ENCODE data around the gene GSTK1. TPM values are rescaled to one million over a fixed set of nuclear protein-coding genes. Genes with fewer than 3 reads are reported as not detected.
A peak's percentile ranks its signal among the peaks of the same experiment; 100 is the strongest.
"Not testable (repeated sequence)": the region's sequence is repeated elsewhere in the genome, so short reads cannot be mapped to it uniquely, and the experiment has no call there.

GSTK1 gene
- total and polyA plus RNA-seq, 9 donors = 55.0 to 138 (median 81.5) TPM

DNA sequence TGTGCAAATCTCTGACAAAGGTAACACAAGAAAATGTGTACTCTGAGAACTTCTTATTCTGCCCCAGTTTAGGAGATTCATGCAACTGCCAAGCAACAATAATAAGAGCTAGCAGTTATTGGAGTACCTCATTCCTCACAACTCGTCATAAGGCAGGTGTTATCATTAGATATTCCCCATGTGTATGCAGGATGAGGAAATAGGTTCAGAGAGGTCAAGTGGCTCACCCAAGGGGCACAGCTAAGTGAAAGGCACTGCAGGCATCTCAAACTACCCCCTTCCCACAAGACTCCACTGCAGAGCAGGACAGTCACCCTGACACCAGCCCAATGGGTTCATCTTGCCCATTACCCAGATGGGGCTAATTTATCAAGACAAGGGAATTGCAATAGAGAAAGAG, 1.3 kb upstream of the GSTK1 start:
- Histone ChIP-seq H3K27me3 (no peaks in the 10 kb centered on the region), H3K9me3 (no peaks in the 10 kb centered on the region), H3K4me3 (no peak overlapping the region), H3K27ac (no peak overlapping the region), H3K36me3 (no peaks in the 10 kb centered on the region), H3K4me1 (ENCODE audit: insufficient read depth) (peaks cover 4% of the 10 kb centered on the region)
- WGBS, 3 donors = 85 to 97% (median 86%) methylated on average over 1 of the region's 1 CpG
- DNase-seq = no peak
- intact Hi-C loops (cut with DNase I) = loop anchor here in 1 of 4 donors (10.0 kb wide), 1 partner anchor 153 kb away; no protein-coding TSS in a partner anchor
- no peak for TF ChIP-seq EP300 (IDR thresholded peaks at IDR 0.05)
- TF ChIP-seq, protein P1, sequence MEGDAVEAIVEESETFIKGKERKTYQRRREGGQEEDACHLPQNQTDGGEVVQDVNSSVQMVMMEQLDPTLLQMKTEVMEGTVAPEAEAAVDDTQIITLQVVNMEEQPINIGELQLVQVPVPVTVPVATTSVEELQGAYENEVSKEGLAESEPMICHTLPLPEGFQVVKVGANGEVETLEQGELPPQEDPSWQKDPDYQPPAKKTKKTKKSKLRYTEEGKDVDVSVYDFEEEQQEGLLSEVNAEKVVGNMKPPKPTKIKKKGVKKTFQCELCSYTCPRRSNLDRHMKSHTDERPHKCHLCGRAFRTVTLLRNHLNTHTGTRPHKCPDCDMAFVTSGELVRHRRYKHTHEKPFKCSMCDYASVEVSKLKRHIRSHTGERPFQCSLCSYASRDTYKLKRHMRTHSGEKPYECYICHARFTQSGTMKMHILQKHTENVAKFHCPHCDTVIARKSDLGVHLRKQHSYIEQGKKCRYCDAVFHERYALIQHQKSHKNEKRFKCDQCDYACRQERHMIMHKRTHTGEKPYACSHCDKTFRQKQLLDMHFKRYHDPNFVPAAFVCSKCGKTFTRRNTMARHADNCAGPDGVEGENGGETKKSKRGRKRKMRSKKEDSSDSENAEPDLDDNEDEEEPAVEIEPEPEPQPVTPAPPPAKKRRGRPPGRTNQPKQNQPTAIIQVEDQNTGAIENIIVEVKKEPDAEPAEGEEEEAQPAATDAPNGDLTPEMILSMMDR (IDR thresholded peaks at IDR 0.05) = no peak
- no peak for TF ChIP-seq POLR2A (IDR thresholded peaks at IDR 0.05)

DNA sequence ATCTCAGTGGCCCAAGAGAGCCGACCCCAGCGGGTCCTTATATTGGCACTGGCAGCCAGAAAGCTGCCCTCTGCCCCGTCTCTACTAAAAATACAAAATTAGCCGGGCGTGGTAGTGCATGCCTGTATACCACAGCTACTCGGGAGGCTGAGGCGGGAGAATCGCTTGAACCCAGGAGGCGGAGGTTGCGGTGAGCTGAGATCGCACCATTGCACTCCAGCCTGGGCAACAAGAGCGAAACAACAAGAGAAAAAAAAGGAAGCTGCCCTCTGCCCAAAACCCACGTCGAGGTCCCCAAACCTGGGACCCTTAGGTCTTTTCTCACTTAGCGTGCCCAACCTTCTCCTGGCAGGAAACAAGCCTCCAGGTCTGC, 941 bp downstream of the GSTK1 start:
- H3K4me1 ChIP-seq (ENCODE audit: insufficient read depth); H3K27me3 ChIP-seq; DNase-seq; H3K36me3 ChIP-seq; H3K9me3 ChIP-seq: not testable (repeated sequence)
- peak overlapping the region; percentile 50 to 78 for H3K27ac ChIP-seq
- intact Hi-C loops (cut with DNase I) = loop anchor here in 1 of 4 donors (10.0 kb wide), 1 partner anchor 151 kb away; no protein-coding TSS in a partner anchor
- 53 to 64% (median 55%) methylated on average over 15 of the region's 15 CpGs for WGBS, 3 donors
- H3K4me3 ChIP-seq = peak overlapping the region; percentile 78

DNA sequence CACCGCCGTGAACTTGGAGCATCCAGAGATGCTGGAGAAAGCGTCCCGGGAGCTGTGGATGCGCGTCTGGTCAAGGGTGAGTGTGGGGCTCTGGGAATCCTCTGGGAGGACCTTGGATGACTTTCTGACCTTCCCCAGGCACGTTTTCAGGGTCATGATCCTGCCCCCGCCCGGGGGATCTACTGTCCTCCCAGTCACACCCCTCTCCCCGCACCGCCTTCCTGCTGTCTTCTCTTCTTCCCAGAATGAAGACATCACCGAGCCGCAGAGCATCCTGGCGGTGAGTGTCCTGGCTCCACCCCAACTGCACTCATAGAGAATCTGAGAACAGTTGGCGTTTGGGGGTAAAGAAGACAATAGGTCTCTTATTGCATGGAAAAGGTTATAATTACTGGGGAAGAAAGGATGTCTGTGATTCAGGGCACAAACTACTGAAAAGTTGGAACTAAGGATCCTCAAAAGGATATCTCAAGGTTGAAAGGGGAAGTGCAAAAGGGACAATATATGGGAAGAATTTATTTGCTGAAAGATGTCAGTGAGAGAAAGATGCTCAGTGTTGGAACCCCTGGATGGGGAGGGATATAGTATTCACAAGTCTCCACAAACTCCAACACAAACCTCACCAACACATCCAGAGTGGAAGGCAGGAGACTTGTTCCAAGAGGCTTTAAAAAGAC, 1.9 kb downstream of the GSTK1 start:
- Histone ChIP-seq H3K9me3 (no peaks in the 10 kb centered on the region), H3K27ac (no peak overlapping the region), H3K36me3 (no peaks in the 10 kb centered on the region), H3K4me1 (ENCODE audit: insufficient read depth) (peaks cover 4% of the 10 kb centered on the region), H3K4me3 (no peak overlapping the region), H3K27me3 (no peaks in the 10 kb centered on the region)
- intact Hi-C loops (cut with DNase I) = loop anchor here in 1 of 4 donors (10.0 kb wide), 1 partner anchor 150 kb away; no protein-coding TSS in a partner anchor
- DNase-seq = no peak
- no peak for TF ChIP-seq EP300 (IDR thresholded peaks at IDR 0.05)
- TF ChIP-seq, protein P1 (IDR thresholded peaks at IDR 0.05) = no peak
- no peak for TF ChIP-seq POLR2A (IDR thresholded peaks at IDR 0.05)
- WGBS, 3 donors = 77 to 81% (median 77%) methylated on average over 15 of the region's 15 CpGs

DNA sequence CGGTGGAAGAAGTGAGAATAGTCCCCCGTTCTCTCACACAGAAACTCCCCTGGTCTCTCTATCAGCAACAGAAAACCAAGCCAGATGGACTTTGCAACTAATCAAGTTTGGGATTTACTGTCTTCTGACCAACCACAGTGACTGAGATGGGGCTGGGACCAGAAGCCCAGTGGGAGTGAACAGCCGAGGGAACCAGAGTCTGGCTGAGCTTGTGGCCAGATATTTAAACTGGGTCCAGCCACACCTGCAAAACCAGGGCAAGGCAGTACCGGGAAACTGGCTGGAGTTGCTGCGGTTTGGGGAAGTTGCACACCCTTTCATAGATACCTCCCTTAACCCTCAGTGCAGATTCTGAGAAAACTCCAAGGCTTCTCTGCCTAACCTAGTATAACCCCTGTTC, 6.0 kb downstream of the GSTK1 start:
- intact Hi-C loops (cut with DNase I) = loop anchor here in 1 of 4 donors (10.0 kb wide), 1 partner anchor 146 kb away; no protein-coding TSS in a partner anchor
- 64 to 74% (median 74%) methylated on average over 5 of the region's 5 CpGs for WGBS, 3 donors
- peaks cover under 1% of the 10 kb centered on the region for H3K4me1 ChIP-seq (ENCODE audit: insufficient read depth)
- no peak for DNase-seq
- no peaks in the 10 kb centered on the region for H3K36me3 ChIP-seq
- TF ChIP-seq POLR2A (IDR thresholded peaks at IDR 0.05) (no peak), EP300 (IDR thresholded peaks at IDR 0.05) (no peak)
- TF ChIP-seq, protein P1 (IDR thresholded peaks at IDR 0.05) = no peak
- no peaks in the 10 kb centered on the region for H3K27me3 ChIP-seq
- H3K27ac ChIP-seq = no peak overlapping the region
- no peaks in the 10 kb centered on the region for H3K9me3 ChIP-seq
- H3K4me3 ChIP-seq = no peak overlapping the region

DNA sequence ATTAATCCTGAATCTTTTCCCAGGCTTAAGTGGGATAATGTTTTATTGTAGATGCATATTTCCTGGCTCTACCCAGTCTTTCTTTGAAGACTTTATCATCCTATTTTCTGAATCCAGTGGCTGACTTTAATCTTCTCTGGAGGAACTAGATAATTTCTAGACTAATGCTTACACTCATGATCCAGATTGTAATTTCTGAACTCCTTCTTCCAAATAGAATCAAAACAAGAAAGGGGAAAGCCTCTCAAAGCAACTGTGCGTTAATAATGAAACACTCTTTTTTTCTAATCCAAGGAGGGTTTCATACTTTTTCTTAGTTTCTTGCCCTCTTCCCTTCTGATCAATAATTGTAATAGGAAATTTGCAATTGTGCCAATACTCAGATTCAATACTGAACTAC, 8.0 kb downstream of the GSTK1 start:
- H3K27me3 ChIP-seq = no peaks in the 10 kb centered on the region
- 51 to 67% (median 61%) methylated on average over 1 of the region's 1 CpG for WGBS, 3 donors

More for the DNA sequence above, 8.0 kb downstream of the GSTK1 start:
- intact Hi-C loops (cut with DNase I) = no loop called here
- no peaks in the 10 kb centered on the region for H3K4me1 ChIP-seq (ENCODE audit: insufficient read depth)
- no peaks in the 10 kb centered on the region for H3K9me3 ChIP-seq
- DNase-seq = no peak
- no peaks in the 10 kb centered on the region for H3K36me3 ChIP-seq
- H3K4me3 ChIP-seq = no peak overlapping the region
- no peak overlapping the region for H3K27ac ChIP-seq
- TF ChIP-seq EP300 (IDR thresholded peaks at IDR 0.05) = no peak
- TF ChIP-seq POLR2A (IDR thresholded peaks at IDR 0.05) = no peak
- TF ChIP-seq, protein P1 (IDR thresholded peaks at IDR 0.05) = no peak
